ENCODE data around the gene PLEKHA8. TPM values are rescaled to one million over a fixed set of nuclear protein-coding genes. Genes with fewer than 3 reads are reported as not detected.

The PLEKHA8 gene, protein sequence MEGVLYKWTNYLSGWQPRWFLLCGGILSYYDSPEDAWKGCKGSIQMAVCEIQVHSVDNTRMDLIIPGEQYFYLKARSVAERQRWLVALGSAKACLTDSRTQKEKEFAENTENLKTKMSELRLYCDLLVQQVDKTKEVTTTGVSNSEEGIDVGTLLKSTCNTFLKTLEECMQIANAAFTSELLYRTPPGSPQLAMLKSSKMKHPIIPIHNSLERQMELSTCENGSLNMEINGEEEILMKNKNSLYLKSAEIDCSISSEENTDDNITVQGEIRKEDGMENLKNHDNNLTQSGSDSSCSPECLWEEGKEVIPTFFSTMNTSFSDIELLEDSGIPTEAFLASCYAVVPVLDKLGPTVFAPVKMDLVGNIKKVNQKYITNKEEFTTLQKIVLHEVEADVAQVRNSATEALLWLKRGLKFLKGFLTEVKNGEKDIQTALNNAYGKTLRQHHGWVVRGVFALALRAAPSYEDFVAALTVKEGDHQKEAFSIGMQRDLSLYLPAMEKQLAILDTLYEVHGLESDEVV
- total RNA-seq, result 13.3 and 16.3 TPM in 2 replicates

DNA sequence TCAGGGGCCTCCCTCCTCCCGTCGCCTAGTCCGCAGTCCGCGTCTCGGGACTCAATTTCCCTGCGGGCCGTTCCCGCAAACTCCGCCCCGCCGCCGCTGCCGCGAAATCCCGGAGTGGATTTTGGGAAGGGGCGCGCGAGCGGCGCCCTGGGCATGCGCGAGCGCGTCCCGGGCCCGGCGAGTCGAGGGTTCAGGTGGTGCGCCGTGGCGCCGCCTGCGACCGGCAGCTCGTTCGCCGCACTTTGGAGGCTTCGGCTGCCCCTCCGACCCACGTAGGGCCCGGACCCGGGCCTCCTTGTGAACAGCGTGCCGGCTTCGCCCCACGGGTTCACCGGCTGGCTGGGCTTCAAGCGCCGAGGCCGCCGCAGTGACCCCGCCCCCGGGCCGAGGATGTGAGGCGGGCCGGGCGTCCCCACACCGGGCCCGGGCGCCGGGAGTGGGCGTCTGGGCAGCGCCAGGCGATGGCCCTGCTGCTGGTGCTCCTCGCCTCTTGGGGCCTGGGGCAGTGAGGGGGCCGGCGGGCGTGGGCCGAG lies at the start of gene PLEKHA8:
Gene PLEKHA8, plus strand, starts transcription at position 197 of the 533 bp plus-strand sequence. CDS start 351 bp downstream, outside the sequence.
- DNase-seq (ENCODE audit: extremely low read depth, low read depth, low spot score), result no peak

DNA sequence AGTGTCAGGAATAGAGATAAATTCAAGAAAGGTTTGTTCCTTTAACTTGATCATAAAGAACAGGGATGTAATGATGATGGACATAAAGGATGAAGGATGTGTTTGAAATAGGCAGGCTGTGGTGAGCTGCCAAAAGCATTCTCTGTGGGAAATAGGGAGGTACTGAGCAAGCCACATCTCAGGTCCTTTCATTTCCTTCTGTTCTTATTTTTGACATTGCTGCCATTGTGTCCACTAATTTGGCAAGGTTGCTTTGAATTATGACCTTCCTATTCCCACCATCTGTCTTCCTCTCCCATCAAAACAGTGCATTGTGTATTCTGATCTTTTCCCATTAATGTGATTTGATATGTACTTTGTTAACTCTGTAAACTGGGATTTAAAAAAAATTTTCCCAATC lies 48.1 kb upstream of the PLEKHA8 start:
- peak; percentile 9 for DNase-seq (ENCODE audit: extremely low read depth, low read depth, low spot score)

DNA sequence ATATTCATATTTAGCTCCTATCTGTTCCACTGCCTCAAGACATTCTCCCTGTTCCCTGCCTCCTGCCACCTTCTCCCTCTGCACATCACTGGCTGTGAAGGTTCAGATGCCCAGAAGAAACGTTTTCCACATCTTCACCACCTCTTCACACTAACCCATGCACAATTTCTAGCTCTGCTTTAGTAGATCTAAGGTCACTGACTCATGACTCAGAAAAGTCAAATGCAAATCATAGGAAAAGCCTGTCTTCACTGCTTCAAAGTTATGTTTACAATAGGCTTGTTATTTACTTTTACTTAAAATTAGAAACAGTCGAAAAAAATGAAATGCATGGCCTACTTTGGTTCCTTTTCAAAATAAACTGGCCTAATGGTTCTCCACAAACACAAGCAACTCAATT lies 41.1 kb upstream of the PLEKHA8 start:
- DNase-seq (ENCODE audit: extremely low read depth, low read depth, low spot score), result peak; percentile 16

DNA sequence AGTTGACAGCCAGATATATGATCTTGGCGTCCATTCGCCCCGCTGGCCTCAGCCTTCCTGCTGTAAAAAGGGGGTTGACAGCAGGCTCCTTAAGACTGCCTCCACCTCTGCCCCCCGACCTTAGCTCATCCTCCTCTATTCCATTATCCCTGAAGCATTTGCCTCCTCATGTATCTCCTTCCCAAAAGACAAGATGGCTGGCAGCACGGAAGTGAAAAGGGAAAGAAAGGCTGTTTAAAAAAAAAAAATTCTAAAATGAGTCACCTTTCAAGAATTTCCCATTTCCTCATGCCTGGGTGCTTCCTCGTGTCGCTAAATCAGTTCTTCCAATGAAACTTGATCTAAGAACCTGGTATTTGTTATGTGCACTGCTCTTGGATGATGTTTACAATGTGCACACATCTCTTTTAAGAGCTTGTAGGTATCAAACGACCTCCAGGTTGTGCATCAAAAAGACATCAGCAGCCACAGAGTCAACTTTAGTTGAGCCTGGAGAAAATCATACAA lies 40.3 kb upstream of the PLEKHA8 start:
- DNase-seq (ENCODE audit: extremely low read depth, low read depth, low spot score), result peak; percentile 67

DNA sequence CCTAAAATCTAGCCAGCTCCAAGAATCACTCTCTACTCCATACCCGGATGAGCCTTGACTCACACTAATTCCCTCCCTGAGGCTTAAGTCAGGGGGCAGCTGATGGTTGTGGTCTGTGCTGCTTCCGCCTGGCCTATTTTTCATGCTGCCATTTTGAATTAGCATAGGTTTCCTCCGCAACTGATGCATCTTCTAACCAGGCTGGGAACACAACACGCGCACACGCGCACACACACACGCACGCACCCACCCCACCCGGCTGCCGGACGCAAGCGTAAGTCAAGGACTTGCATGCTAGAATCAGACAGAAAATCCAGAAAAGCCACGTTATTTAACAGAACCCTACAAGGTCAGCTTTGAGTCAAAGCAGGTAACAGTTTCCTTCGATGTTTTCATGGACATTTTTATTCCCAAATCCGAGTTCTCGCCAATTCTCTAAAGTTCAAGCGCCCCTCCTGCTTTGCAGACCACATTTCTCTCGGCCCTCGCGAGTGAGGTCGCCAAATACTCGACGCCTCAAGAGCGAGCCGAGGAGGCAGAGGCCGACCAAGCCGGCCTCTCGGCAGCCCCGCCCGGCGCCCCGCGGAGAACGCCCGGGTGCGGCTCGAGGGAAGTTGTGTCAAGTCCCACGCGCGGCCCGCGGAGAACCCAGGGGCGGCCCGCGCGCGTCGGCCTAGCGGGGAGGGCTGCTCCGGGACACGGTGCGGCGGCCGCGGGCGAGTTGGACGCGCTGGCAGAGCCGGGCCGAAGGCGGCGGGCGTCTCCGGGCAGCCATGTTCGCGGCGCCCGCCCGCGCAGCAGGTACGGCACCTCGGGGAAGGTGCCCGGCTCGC lies 39.6 kb upstream of the PLEKHA8 start:
- DNase-seq (ENCODE audit: extremely low read depth, low read depth, low spot score), result peak; percentile 22

DNA sequence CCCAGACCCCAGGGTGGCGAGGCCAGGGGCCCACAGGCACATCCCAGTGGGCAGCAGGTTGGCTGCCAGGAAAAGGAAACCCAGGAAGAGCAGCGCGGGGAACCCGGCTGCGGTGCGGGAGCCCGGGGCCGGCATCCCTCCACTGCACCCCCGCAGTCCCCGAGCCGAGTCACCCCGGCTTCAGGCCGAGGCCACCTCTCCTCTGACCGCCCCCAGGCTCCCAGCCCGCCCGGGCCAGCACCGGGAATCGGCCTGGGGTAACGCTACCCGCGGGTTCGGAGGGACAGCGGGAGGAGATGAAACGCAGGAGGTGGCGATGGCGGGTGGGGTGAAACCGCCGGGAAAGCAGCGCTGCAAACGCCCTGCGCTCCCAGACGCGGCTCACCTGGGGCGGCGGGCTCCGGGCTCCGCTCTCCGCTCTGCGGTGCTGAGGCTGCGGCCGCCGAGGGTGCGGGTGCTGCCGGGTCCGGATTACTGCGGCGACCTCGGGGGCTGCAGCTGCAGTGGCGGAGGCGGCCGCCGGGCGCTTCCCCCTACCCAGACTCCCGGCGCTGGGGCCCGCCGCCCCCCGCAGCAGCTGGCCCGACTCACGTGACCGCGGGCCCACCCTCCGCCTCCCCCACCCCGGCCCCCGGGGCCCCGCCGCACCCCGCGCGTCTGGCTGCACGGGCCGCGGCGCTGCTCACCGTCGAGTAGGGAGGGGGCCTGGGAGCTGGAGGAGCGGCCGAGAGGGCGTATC lies 38.8 kb upstream of the PLEKHA8 start, which contains the start of gene SCRN1:
Gene SCRN1, minus strand, starts transcription at position 545 of the 739 bp plus-strand sequence. CDS start 20,734 bp downstream, outside the sequence.
- no peak for DNase-seq (ENCODE audit: extremely low read depth, low read depth, low spot score)

DNA sequence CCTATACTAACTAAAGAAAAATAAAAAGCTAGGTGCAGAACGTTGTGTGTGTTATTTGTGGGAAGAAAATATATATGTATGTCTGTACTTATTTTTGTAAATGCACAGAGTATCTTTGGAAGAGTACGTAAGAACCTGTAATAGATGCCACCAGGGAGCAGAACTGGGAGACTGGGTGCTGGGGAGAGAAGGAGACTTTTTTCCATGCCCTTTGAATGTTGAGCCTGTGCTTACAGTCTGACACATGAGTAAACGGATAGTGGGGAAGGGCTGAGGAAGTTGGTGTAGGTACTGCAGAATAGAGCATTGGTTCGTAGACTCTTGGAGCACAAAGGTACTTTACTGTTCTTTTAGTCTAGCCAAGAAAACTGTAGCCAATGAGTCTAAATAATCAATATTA lies 37.3 kb upstream of the PLEKHA8 start:
- no peak for DNase-seq (ENCODE audit: extremely low read depth, low read depth, low spot score)

DNA sequence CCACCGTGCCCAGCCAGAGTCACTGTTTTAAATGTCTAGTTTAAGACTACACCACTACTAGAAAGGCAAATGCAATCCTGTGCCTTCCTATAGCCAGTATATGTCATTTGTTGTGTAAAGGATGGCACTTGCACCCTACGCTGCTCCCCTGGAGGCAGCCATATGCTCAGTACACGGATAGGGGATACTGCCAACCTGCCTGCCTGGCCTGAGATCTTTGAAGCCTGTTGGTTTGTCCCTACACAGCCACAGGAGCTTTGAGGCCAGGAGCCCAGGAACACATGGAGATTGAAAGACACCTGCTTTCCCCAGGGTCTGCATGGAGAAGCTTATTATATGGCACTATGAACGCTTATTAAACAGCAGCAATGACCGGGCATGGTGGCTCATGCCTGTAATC lies 36.3 kb upstream of the PLEKHA8 start:
- DNase-seq (ENCODE audit: extremely low read depth, low read depth, low spot score), result no peak

DNA sequence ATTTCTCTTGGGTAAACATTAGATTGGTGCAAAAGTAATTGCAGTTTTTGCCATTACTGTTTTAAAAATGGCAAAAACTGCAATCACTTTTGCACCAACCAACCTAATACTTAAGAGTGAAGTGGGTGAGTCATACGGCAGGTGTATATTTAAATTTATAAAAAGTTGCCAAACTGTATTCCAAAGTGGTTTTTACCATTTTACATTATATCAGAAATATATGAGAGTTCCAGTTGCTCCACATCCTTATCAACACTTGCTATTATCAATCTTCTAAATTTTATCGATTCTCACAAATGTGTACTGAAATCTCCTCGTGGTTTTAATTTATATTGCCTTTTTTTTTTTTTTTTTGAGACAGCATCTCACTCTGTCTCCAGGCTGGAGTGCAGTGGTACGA lies 35.1 kb upstream of the PLEKHA8 start:
- no peak for DNase-seq (ENCODE audit: extremely low read depth, low read depth, low spot score)

DNA sequence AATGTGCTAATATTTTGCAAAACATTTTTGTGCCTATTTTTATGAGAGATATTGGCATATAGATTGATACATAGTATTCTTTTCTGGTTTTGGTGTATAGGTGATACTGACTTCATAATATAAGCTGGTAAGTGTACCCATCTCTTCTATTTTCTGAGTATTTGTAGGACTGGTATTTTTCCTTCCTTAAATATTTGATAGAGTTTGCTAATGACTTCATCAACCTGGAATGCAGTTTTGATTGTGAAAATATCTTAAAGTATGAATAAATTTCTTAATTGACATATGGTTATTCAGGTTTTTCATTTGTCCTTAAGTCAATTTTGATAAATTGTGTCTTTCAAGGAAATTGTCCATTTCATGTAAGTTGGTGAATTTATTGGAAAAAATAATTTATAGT lies 32.6 kb upstream of the PLEKHA8 start:
- no peak for DNase-seq (ENCODE audit: extremely low read depth, low read depth, low spot score)

DNA sequence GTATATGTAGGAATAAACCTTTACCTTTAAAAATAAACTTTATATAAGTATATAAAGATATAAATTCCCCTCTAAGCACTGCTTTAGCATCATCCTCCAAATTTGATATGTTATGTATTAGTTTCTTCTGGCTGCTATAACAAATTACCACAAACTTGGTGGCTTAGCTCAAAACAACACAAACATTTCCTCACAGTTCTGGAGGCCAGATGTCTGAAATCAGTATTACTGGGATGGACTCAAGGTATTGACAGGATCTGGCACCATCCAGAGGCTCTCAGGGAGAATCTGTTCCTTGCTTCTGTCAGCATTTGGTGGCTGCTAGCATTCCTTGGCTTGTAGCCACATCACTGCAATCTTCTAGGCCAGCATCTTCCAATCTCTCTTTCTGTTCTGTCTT lies 31.9 kb upstream of the PLEKHA8 start:
- DNase-seq (ENCODE audit: extremely low read depth, low read depth, low spot score), result no peak

DNA sequence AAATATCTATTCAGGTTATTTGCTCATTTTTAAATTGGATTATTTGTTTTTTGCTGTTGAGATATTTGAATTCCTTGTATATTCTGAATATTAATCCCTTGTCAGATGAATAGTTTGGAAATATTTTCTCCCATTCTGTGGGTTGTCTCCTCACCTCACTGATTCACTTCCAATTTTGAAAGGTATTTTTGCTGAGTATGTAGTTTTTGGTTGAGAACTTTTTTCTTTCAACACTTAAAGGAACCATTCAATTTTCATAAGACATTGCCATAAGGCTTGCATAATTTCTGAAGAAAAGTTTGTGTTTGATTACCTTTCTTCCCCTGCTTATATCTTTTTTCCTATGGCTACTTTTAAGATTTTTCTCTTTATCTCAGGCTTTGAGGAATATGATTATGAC lies 29.7 kb upstream of the PLEKHA8 start:
- DNase-seq (ENCODE audit: extremely low read depth, low read depth, low spot score), result no peak

DNA sequence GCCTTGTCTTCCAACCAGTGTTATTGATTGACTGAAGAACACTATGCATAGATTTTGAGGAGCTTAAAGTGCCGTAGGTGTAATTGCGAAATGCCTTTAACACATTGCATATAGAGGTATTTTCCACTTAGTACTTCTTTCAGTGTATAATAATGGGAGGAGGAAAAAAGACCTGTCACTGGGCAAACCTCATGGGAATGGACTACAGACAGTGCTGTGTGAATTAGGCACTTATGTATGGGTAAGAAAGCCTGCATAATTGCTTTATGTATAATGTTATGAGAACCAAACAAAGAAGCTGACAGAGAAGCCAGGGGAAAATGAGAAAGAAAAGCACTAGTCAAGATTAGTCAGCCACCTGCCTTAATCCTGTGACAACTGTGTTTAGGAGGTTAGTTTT lies 26.2 kb upstream of the PLEKHA8 start:
- no peak for DNase-seq (ENCODE audit: extremely low read depth, low read depth, low spot score)

DNA sequence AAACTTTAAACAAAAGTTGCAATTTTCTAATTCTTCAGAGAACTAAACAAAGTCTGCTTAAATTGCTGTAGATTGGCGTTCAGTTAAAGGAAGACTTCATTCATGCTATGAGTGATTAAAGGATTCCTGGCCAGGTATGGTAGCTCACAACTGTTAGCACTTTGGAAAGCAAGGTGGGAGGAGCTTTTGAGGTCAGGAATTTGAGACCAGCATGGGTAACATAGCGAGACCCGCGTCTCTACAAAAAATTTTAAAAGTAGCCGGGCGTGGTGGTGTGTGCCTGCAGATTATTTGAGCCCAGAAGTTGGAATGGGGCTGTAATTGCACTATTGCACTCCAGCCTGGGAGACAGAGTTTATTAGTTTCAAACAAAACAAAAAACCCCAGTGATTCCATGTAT lies 25.1 kb upstream of the PLEKHA8 start:
- no peak for DNase-seq (ENCODE audit: extremely low read depth, low read depth, low spot score)

DNA sequence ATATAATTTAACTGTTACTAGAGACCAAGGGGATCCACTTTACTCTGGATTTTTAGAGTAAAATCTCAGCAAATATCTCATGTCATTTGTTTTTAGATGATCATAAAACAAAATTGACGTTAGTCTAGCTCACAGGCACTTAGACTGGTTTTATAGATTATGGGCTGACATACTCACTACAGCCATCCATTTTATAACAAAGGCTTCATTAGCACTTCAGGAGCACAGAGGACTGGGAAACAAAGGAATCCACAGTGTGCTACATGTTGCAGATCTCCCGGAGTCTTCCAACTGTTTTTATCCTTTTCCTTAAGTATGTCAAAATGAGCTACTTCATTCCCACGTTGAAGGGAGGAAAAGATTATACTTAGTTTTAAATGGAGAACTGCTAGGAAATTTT lies 22.7 kb upstream of the PLEKHA8 start:
- DNase-seq (ENCODE audit: extremely low read depth, low read depth, low spot score), result no peak

DNA sequence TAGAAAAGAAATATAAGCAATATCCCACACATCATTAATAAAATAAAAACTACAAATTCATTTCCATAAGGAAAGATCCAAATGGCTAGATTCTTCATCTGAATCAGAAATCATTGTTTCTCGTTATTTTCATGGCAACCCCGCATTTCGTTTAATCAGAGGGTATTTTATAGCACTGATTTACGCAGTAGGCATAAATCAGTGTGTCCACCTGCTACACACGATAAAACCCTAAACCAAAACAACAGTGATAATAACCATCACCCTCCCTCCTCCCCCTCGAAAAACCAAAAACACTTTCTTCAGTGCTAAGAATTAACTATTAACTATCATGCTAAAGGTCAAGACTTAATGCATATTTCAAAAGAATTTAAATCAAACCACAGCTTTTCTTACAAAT lies 18.2 kb upstream of the PLEKHA8 start:
- DNase-seq (ENCODE audit: extremely low read depth, low read depth, low spot score), result no peak

DNA sequence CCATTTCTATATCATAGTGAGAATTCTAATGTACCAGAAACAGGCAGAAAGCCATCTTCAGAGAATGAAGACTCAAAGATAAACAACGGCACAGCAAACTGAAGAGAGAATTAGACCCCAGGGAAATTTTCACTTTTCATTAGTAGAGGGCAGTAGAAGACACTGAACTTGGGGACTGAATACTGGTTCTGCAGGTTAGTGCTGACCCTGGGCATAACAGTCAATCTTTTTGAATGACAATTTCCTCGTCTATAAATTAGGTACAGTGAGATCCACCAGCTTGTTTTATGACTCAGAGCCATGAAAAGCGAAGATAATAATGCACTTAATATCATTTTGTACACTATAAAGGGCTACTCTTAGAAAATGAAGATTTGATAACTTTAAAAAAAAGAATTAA lies 15.5 kb upstream of the PLEKHA8 start:
- no peak for DNase-seq (ENCODE audit: extremely low read depth, low read depth, low spot score)

DNA sequence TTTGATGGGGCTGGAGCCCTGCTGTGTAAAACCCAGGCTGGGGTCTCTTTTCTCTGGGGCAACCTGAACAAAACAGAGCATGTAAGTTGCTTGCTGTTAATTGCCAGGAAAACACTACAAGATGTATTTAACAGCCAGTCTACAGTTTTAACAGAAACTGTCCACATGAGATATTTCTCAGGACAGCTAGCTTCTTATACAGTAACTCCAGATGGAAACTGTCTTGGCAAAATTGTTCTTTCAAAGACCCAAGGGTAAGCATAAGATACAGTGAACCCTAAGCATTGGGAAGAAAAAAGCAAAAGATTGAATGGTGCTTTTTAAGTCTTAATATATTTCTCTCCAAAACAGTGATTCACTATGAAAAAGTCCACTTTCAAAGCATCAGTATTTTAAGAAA lies 9.8 kb upstream of the PLEKHA8 start:
- no peak for DNase-seq (ENCODE audit: extremely low read depth, low read depth, low spot score)

DNA sequence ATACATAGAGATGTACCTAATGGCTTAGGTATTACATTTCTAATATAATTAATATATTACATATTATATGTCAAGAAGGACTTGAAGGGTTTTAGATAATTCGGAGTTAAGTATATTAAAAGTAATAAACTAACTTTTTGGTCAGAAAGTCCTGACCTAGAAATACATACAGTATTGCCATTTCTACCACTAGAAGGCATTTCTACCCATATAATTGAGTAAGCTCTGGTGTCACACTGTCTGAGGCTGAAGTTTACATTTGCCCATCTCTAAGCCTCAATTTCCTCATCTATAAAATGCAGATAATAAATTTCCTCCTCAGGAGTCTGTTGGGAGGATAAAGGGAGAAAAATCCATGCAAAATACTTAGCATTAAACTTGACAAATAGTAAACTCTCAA lies 8.8 kb upstream of the PLEKHA8 start:
- DNase-seq (ENCODE audit: extremely low read depth, low read depth, low spot score), result no peak

DNA sequence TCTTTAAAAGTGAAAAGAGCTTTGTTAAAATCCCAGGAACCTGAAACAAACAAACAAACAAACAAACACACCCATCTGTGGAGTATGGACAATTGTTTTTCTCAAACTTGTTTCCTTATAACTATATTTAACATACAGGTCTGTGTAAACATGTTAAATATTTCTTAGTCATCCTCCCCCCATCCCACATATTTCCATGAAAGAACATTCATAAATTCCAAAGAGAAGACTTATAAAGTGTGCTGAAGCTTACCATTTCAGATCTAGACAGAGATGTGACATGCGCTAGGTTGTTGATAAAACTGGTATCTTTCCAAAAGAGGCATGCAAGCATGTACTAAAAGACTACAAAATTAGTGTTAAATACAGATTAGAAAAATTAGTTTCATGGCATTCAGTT lies 8.3 kb upstream of the PLEKHA8 start:
- no peak for DNase-seq (ENCODE audit: extremely low read depth, low read depth, low spot score)
